Measurements from ENCODE around the gene RANBP3L. TPM values are rescaled to one million over a fixed set of nuclear protein-coding genes. Genes with fewer than 3 reads are reported as not detected.

The RANBP3L gene
- total and polyA plus RNA-seq, 2 experiments from 2014 or later: 0.48 to 0.57 TPM

- Histone ChIP-seq H3K27ac (no peak overlapping the region), H3K36me3 (no peaks in the 10 kb centered on the region), H3K4me3 (no peak overlapping the region), H3K27me3 (no peaks in the 10 kb centered on the region), H3K4me1 (ENCODE audit: low read depth) (no peaks in the 10 kb centered on the region), H3K9me3 (ENCODE audit: low read depth) (no peaks in the 10 kb centered on the region)
- TF ChIP-seq CTCF (IDR thresholded peaks at IDR 0.05; ENCODE audit: low read depth, low read length): no peak
- no peak for DNase-seq (ENCODE audit: low read depth in 1 of 2, low spot score in 1 of 2)
Measured at GRCh38 chr5:36310138-36310537, 8.4 kb upstream of the RANBP3L start.

GRCh38 chr5:36305571-36306326 lies 4.0 kb upstream of the RANBP3L start:
- Histone ChIP-seq H3K36me3 (no peaks in the 10 kb centered on the region), H3K4me1 (ENCODE audit: low read depth) (peaks cover 20% of the 10 kb centered on the region), H3K4me3 (no peak overlapping the region), H3K27ac (no peak overlapping the region), H3K27me3 (no peaks in the 10 kb centered on the region), H3K9me3 (ENCODE audit: low read depth) (no peaks in the 10 kb centered on the region)
- TF ChIP-seq CTCF (IDR thresholded peaks at IDR 0.05; ENCODE audit: low read depth, low read length): peak; percentile 80
- DNase-seq (ENCODE audit: low read depth in 1 of 2, low spot score in 1 of 2): peak; percentile 61 to 75

GRCh38 chr5:36304095-36304805 lies 2.5 kb upstream of the RANBP3L start:
- peaks cover 22% of the 10 kb centered on the region for H3K4me1 ChIP-seq (ENCODE audit: low read depth)
- no peaks in the 10 kb centered on the region for H3K9me3 ChIP-seq (ENCODE audit: low read depth)
- H3K27ac ChIP-seq: no peak overlapping the region
- no peak for DNase-seq (ENCODE audit: low read depth in 1 of 2, low spot score in 1 of 2)
- H3K4me3 ChIP-seq: no peak overlapping the region
- no peaks in the 10 kb centered on the region for H3K27me3 ChIP-seq
- H3K36me3 ChIP-seq: no peaks in the 10 kb centered on the region
- no peak for TF ChIP-seq CTCF (IDR thresholded peaks at IDR 0.05; ENCODE audit: low read depth, low read length)

GRCh38 chr5:36300927-36301540 lies 668 bp downstream of the RANBP3L start:
- no peak for DNase-seq (ENCODE audit: low read depth in 1 of 2, low spot score in 1 of 2)
- peaks cover 22% of the 10 kb centered on the region for H3K4me1 ChIP-seq (ENCODE audit: low read depth)
- H3K27ac ChIP-seq: peak overlapping the region; percentile 89
- no peaks in the 10 kb centered on the region for H3K9me3 ChIP-seq (ENCODE audit: low read depth)
- H3K36me3 ChIP-seq: no peaks in the 10 kb centered on the region
- no peak for TF ChIP-seq CTCF (IDR thresholded peaks at IDR 0.05; ENCODE audit: low read depth, low read length)
- no peaks in the 10 kb centered on the region for H3K27me3 ChIP-seq
- no peak overlapping the region for H3K4me3 ChIP-seq

- Histone ChIP-seq H3K9me3 (ENCODE audit: low read depth) (no peaks in the 10 kb centered on the region), H3K4me3 (no peak overlapping the region), H3K4me1 (ENCODE audit: low read depth) (peaks cover 22% of the 10 kb centered on the region), H3K36me3 (no peaks in the 10 kb centered on the region), H3K27me3 (no peaks in the 10 kb centered on the region), H3K27ac (no peak overlapping the region)
- no peak for TF ChIP-seq CTCF (IDR thresholded peaks at IDR 0.05; ENCODE audit: low read depth, low read length)
- DNase-seq (ENCODE audit: low read depth in 1 of 2, low spot score in 1 of 2): no peak
Measured at GRCh38 chr5:36300191-36300926, 1.3 kb downstream of the RANBP3L start.
